GM18507 (cell line): Measurements from ENCODE around the gene SSNA1.

Source experiments
- DNase-seq: peaks from one replicate; pipeline ENCODE4 v3.0.0; 2011; ENCODE audit warnings: low read depth; ENCODE audit not compliant: insufficient read length; ENCODE audit errors: extremely low spot score
- FAIRE-seq: peaks from 2 replicates; lab custom pipeline; 2011; peaks lifted over from hg19 to GRCh38; lab: Jason Lieb, UNC

The SSNA1 gene

DNA sequence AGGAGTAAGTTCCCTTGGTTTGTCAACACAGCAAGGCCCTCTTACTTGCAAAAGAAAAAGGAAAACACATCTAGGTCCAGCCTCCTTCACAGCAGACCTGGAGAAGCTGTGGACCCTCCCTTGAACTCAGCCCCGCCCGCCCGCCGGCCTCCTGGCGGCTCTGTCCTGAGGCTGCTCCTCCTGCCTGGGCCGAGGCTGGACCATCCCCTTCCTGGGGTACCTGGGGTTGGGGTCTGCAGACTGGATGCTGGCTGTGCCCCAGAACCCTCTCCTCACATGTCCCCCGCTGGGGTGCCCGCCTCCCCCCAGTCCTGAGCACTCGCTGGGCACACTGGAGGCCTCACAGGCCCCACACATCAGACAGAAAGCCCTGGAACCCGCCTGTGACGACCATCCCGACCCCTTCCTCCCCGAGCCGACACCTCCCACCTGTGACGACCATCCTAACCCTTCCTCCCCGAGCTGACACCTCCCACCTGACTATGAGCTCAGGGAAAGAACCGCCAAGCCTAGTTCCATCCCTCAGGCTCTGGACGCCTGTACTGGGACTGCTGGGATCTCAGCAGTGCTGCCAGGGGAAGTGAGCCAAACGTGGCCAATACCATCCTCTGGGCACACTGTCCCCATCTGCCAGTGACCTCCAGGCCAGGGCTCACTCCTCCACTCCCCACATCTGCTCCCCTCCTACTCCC lies 9.4 kb upstream of the SSNA1 start:
- no peak for FAIRE-seq

DNA sequence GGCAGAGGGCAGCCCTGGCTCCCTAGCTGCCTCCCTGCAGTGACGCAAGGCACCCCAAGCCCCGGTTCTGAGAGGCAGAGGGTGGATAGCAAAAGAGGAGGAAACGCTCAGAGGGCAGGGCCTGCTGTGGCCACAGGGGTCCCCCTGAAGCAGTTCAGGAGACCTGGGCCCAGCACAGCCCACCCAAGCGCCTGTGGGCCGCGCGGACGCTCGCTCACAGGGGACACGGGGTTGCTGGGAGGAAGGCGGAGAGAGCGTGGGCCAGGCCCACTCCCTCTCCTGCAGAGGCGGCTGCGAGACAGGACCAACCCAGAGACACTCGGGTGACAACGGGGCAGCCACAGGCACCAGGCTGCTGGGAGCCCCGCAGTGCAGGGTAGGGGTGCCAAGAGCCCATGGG lies 8.7 kb upstream of the SSNA1 start:
- no peak for FAIRE-seq
- no peak for DNase-seq

More for the DNA sequence above, 9.4 kb upstream of the SSNA1 start:
- DNase-seq: no peak

DNA sequence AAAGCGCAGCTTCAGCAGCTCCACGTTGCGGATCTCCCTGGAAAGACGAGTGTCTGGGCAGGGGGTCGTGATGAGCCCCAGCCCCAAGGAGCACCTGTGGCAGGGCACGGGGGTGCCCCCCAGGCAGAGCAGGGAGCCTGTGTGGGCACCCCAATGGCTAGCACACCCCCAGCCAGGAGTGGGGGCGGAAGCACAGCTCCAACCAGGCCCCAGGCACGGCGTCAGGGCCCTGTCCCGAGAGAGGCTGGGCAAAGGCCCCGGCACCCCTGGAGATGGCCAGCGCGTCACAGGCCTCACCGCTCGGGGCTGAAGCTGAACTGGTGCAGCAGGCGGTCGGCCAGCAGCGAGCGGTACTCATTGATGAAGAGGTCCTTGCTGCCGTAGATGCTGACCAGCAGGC lies 8.0 kb upstream of the SSNA1 start:
- DNase-seq (no peak), FAIRE-seq (no peak)

DNA sequence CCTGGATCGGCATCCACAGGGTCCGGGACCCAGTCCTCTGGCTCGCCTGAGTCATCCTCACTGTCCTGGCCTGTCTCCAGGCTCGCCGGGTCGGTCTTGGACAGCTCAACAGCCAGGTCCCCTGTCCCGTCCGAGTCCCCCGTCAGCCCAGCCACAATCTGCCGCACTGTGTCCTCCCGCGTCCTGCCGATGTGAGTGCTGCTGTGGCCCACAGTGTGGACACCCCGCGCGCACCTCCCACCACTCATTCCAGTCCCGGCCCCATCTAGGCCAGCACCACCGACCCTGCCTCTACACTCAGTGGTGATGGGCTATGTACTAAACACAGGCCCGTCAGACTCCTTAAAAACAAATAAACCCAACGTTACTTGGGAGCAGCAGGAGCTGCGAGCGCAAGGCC lies 6.8 kb upstream of the SSNA1 start:
- DNase-seq: no peak
- FAIRE-seq: no peak

DNA sequence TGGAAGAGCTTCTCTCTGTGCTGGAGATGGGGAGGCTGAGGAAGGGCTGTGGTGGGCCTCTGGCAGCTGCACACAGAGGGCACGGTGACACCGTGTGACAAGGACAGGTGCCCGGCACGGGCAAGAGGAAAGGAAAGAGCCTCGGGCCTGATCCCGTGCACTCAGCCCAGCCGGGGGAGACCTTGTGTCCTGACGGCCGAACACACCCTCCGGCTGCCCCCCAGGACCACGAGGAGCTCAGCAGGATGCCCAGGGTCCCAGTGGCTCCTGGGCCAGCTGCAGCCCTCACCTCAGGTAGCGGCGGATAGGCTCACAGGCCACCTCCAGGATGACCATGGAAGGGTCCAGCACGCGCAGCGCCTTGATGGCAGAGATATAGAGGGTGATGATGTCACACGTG lies 5.6 kb upstream of the SSNA1 start:
- DNase-seq: no peak
- FAIRE-seq: no peak

DNA sequence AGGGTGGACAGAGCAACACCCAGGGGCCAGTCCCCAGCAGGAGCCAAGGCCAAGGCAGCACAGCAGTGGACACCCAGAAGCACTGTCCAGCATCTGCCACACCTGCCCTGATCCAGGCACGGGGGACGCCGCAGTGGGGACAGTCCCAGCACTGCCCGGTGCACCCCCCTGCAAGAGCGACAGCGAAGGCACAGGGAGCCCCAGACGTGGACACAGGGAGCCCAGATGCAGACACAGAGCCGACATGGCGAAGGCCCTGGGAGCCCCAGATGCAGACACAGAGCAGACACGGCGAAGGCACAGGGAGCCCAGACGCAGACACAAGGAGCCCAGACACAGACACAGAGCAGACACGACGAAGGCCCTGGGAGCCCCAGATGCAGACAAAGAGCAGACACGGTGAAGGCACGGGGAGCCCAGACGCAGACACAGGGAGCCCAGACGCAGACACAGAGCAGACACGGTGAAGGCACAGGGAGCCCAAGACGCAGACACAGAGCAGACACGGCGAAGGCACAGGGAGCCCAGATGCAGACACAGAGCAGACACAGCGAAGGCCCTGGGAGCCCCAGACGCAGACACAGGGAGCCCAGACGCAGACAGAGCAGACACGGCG lies 4.4 kb upstream of the SSNA1 start:
- DNase-seq (no peak), FAIRE-seq (no peak)

DNA sequence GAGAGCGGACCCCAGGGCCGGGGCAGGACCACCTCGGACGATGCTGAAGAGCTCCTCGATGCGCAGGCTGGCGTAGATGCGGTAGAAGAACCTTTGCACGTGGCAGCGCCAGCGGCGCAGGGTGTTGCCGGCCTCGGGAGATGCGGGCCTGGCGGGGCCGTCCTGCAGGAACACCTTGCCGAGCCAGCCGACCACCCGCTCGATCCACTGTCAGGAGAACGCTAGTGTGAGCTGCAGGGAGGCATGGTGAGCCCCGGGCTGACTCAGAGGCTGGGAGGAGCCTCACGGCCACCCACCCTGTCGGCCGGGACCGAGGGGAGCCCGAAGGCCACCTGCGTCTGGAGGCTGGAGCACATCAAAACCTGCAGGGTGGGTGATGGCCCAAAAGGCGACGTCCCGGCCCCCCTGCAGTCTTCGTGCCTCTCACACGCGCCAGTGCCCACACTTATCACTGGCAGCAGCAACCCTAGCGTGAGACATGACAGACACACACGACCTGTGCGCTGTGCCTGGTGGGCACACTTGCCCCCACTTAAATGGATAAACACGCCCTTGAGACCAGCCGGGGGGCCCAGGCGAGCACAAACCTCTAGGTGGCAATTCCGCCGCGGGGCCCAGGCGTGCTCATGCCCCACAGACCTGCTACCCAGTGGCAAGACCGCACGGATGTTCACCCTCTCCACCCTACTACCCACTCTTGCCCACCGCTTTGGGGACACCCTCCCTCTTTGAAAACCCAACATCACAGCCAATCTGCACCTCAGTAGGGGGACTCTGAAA lies 3.4 kb upstream of the SSNA1 start:
- DNase-seq (no peak), FAIRE-seq (no peak)

DNA sequence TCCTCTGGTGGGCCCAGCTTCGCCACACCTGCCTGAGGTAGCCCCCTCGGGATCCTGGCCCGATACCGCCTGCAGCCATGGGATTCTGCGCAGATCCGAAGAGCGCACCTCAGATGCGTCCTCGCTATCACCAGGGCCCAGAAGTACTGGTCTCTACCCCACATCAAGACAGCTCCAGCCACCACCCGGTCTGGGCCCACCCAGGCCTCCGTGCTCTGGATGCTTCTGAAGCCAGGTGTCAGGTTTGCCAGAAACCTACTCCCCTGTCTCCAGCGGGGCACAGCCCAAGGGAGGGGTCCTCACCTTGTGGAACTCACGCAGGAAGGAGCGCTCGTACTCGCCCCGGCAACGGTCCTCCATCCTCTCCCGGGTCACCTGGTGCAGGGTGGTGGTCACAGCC lies 2.6 kb upstream of the SSNA1 start:
- no peak for DNase-seq
- FAIRE-seq: no peak

DNA sequence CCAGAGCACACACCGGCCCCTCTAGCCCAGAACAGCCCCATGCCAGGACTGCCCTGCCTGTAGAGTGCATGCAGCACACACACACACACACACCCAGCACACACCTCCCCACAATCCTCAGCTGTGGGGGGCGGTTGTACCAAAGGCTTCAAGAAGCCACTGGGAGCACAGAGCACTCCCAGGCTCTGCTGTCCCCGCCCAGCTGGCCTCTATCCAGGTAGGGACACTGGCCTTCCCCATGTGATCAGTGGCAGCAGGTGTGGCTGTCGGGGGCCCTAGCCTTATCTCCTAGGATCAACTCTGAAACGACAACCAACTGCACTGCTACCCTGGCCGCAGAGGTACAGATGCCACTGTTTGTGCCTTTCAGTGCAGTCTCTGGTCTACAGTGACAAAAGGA lies 2.1 kb upstream of the SSNA1 start:
- no peak for FAIRE-seq
- no peak for DNase-seq

DNA sequence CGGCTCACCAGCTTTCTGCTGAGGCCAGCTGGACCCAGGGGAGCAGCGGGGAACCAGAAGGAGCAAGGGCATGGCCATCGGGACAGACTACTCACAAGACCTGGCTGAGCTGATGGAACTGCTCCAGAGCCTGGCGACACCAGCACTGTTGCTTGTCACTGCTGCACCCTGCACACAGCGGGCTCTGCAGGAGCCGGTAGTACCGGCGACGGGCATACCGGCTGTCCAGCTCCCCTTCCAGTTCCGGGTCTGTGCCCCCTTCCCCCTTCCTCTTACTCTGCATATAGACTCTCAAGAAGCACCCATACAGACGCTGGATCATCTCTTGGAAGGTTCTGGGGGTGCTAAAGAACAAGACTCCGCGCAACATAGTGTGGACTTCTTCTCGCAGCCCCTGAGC lies 1.1 kb upstream of the SSNA1 start:
- FAIRE-seq: no peak
- DNase-seq: no peak

DNA sequence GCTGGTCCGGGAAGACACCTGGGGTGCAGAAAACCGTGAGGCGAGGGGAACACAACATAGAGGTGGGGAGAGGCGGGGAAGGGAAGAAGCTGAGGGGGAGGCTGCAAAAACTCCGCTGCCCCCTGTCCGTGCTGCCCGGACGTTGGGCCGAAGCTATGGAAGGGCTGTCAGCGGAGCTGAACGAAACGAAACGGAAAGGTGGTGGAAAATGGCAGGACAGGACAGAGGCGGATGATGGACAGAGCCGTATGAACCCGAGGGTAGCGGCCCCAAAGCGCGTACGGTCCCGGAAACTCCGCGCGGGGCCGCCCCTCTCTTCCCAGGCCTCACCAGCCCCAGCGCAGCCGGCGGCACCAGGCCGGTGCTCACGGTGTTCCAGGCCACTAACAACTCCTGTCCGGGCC lies 388 bp upstream of the SSNA1 start:
- no peak for FAIRE-seq

DNA sequence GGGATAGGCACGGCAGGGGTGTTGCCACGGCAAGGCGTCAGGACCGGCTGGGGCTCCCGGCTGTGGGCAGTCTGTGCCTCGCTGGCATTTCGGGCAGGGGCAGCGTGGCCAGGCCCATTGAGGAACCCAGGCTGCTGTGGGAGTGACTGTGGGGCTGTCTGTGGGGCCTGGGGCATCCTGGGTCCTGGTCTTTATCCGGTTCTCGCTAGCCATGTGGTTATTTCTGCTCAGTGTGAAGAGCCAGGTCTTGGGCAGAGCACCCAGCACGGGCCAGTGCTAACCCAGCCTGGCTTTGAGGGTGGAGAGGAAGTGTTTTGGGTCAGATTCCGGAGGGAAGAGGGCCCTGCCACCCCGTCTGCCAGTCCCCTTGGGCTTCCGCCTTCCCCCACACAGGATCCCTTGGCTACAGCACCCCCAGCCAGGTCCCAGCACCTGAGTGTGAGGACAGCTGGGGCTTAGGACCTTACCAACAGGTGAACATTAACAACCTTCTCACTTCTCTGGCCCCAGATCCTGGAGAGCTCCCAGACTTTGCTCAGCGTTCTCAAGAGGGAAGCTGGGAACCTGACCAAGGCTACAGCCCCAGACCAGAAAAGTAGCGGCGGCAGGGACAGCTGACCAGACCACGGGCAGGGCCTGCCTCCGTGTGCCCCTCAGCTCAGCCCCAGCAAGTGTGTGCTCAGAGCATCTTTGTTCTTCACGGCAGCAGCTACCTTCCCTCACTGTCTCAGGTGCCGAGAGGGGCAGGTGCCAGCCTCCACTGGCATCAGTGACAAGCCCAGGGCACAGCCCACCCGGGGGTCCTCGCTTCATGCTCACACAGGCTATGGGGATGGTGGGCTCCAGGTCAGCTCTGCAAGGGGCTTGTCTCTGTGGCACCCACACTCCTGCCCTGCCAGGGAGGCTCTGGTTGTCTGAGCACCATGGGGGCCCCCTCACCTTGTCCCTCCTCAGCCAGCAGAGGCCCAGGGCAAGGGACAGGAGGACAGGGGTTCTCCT lies 1.1 kb downstream of the SSNA1 start:
- DNase-seq (no peak), FAIRE-seq (no peak)

More for the DNA sequence above, 388 bp upstream of the SSNA1 start:
- no peak for DNase-seq

DNA sequence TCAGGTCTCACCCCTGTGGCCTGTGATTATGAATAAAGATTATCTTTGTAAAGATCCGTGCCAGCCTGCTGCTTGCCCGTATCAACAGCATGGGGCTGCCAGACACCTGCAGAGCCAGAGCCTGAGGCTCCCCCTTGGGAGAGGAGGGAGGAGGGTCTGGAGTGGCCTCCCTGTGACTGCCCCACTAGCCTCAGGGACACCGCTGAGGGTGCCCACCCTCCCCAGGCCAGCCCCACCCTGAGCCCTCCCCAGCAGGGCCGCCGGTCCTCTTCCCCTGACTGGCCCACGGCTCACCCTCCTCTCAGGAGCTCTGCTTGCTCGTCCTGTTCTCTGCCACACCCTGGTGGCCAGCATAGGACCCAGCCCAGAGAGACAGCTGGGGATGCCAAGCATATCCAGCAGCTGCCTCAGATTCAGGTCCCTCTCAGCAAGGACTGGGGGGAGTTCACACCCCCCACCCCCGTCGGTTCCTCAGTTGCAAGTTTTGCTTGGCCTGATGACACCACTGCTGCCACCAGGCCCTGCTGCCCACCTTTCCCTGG lies 1.9 kb downstream of the SSNA1 start:
- FAIRE-seq (no peak), DNase-seq (no peak)

DNA sequence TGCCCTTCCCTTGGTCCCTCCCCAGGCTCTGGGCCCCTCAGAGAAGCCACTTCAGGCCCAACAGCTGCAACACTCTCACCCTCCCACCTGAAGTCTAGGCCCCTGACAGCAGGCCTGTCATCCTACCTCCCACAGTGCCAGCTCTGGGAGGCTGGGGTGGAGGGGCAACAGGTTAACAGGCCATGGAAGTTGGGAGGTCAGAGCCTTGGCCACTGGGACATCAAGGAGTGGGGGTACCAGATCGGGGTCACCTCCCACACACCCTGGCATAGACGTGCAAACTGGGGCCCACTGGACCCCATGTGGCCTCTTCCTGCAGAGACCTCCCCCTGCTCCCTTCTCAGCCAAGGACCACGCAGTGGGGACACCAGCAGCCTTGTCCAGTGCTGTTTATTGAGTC lies 2.8 kb downstream of the SSNA1 start:
- DNase-seq: no peak
- no peak for FAIRE-seq

DNA sequence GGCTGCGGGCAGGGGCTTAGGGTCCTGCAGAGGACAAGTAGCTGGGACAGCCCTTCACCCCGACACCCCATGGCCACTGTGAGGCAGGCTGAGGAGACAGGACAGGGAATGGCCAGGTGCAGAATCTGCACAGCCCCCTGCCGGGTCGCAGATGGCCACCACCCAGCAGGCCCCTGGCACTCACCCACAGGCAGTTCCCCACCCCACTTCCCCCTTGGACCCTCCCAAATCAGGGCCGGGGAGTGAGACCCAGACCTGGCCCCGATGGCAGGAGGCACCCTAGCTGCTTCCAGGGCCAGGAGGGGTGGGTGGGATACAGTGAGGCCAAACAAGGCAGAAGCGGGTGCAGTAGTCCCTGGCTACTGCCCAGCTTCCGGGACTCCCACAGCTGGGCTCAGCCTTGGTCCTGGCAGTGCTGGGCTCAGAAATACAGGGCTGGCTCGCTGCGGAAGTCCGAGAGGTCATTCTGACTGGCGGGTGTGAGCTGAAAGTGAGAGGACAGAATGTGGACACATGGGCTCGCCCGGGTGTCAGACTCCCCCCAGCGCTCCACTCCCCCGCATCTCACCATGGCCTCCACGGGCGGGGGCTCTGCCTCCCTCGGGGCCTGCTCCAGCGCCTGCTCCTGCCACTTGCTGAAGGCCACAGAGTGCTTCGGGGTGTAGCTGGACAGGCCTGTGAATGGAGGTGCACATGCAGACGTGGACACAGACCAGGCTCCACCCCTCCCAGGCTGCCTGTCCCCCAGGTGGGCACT lies 3.4 kb downstream of the SSNA1 start:
- no peak for DNase-seq

DNA sequence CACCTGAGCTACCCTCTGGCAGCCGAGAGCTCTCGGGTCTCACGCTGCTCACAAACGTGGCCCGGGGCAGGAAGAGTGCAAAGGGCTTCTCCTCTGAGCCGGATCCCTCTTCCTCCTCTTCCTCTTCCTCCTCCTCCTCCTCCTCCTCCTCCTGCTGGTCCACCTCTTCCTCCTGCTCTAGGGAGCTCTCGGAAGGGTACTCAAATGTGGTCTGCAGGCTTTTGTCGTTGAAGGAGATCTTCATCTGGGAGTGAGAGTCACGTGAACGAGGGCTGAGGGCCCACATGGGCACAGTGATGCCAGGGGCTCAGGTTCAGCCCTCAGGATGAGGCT lies 3.9 kb downstream of the SSNA1 start:
- FAIRE-seq (no peak), DNase-seq (no peak)

More for the DNA sequence above, 3.4 kb downstream of the SSNA1 start:
- FAIRE-seq: no peak

DNA sequence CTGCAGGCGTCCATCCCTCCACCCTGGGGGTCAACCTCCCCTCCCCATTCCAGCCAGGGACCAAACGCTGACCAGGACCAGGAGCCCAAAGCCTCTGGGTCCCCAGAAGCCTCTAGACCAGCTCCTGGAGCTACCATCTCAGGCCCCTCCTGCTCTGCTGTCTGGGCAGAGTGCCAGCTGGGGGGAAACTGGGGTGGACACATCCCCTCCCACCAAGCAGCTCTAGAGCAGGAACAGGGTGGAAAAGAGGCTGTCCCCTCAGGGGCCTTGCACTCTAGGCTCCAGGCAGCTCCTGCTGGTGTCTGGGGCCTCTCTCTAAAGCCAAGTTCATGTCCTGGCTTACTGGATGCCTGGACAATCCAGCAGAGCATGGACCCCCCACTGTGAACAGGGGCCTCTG lies 4.4 kb downstream of the SSNA1 start:
- no peak for FAIRE-seq
- DNase-seq: no peak

DNA sequence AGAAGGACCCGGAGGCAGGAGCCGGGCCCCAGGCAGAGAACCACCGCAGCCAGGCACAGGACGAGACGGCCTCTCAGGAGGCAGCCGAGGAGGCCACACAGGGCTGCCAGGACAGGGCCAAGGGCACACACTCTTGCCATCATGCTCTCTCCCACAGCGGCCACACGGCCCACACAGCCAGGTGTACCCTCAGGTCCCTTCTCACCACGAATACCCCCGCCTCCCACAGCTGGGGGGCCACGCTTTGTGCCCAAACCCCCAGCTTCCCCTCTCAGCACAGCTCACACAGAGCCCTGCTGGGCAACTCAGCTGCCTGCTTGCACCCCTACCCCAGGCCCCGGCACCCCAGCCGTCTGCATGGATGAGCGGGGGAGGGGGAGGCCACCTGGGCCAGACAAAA lies 5.3 kb downstream of the SSNA1 start:
- DNase-seq (no peak), FAIRE-seq (no peak)

DNA sequence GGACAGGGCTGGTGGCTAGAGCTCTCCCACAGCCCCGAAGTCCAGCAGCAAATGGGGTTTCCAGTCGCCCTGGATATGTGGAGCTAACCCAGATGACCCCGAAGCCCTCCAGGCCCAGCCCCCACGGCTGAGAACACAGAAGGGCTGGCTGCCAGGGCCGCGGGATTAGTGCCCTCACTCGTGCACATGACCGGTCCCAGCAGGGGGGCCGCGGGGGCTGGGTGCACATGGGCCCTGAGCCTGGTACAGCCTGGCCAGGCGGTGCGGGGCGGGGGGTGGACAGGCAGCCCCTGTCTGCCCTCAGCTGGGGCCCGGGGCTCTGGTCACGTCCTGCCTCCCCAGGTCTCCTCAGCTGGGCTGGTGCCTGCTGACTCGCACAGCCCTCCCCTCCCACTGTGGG lies 5.9 kb downstream of the SSNA1 start:
- no peak for FAIRE-seq
- no peak for DNase-seq
